Dermis microvascular lymphatic vessel endothelial cell (primary cell): ENCODE results near the gene NCAN. TPM values are rescaled to one million over a fixed set of nuclear protein-coding genes. Genes with fewer than 3 reads are reported as not detected.
"Not testable (repeated sequence)": the region's sequence is repeated elsewhere in the genome, so short reads cannot be mapped to it uniquely, and the experiment has no call there.

Experiments used
- DNase-seq, 2 donors: peaks; one replicate each; pipeline versions ENCODE4 v3.0.0 to v3.0.0-alpha.2; 2010; ENCODE audit warnings: low read depth in 2 of 2
- total RNA-seq: library from RNA; depleted of rRNA; stranded (reverse); fragments of >200 nt; gene quantifications from 2 replicates; pipeline ENCODE4 v1.2.1, GENCODE V29; 2014

The NCAN gene
- total RNA-seq, 1 donor from 2014 or later: under 0.01 TPM

GRCh38 chr19:19224150-19224851 is 12.5 kb downstream of the NCAN start:
- DNase-seq: no peak

- peak in 1 of 2 donors; percentile 48 for DNase-seq
Measured at GRCh38 chr19:19224852-19225494, 13.2 kb downstream of the NCAN start.

- DNase-seq: no peak
Measured at GRCh38 chr19:19226204-19226603, 14.4 kb downstream of the NCAN start.

- no peak for DNase-seq
Measured at GRCh38 chr19:19226663-19227062, 14.9 kb downstream of the NCAN start.

- no peak for DNase-seq
Measured at GRCh38 chr19:19227217-19227616, 15.5 kb downstream of the NCAN start.

- DNase-seq: no peak
Measured at GRCh38 chr19:19229701-19230100, 17.9 kb downstream of the NCAN start.

- DNase-seq: no peak
Measured at GRCh38 chr19:19230999-19231398, 19.2 kb downstream of the NCAN start.

GRCh38 chr19:19232261-19232721 is 20.5 kb downstream of the NCAN start:
- DNase-seq: no peak

- no peak for DNase-seq
Measured at GRCh38 chr19:19234220-19234816, 22.6 kb downstream of the NCAN start.

- no peak for DNase-seq
Measured at GRCh38 chr19:19236173-19236572, 24.4 kb downstream of the NCAN start.

GRCh38 chr19:19238126-19238894 is 26.6 kb downstream of the NCAN start:
- no peak for DNase-seq

GRCh38 chr19:19239675-19240074 is 27.9 kb downstream of the NCAN start:
- no peak for DNase-seq

GRCh38 chr19:19240476-19240875 is 28.7 kb downstream of the NCAN start:
- DNase-seq: no peak

- DNase-seq: no peak
Measured at GRCh38 chr19:19250196-19250801, 38.5 kb downstream of the NCAN start.

- not testable (repeated sequence) for DNase-seq
Measured at GRCh38 chr19:19253409-19253808, 41.7 kb downstream of the NCAN start.

GRCh38 chr19:19256072-19256969 is 44.6 kb downstream of the NCAN start:
- no peak for DNase-seq

GRCh38 chr19:19257137-19257536 is 45.4 kb downstream of the NCAN start:
- no peak for DNase-seq

- no peak for DNase-seq
Measured at GRCh38 chr19:19257836-19258588, 46.3 kb downstream of the NCAN start.

- no peak for DNase-seq
Measured at GRCh38 chr19:19258589-19259338, 47.0 kb downstream of the NCAN start.
